Stomach (tissue), 4 donors: Measurements from ENCODE around the gene EDN1.

Experiments
- POLR2AphosphoS5 ChIP-seq, 3 donors: sonication (generic); formaldehyde crosslinking; IDR thresholded peaks; one replicate each; pipeline ENCODE4 v1.6.1; 2016; ENCODE audit warnings: antibody characterized with exemption in 3 of 3
- TF ChIP-seq, protein P1 (sequence below), 7 experiments: fragments of 450-650 bp in 4 of 7; fragments of 200-600 bp in 3 of 7; sonication (generic) in 3 of 7; IDR thresholded peaks; one replicate each; pipeline ENCODE4 v1.5.1; 2016 to 2019; ENCODE audit warnings: antibody characterized with exemption in 7 of 7, control low read depth in 2 of 7, mild to moderate bottlenecking in 1 of 7

DNA sequence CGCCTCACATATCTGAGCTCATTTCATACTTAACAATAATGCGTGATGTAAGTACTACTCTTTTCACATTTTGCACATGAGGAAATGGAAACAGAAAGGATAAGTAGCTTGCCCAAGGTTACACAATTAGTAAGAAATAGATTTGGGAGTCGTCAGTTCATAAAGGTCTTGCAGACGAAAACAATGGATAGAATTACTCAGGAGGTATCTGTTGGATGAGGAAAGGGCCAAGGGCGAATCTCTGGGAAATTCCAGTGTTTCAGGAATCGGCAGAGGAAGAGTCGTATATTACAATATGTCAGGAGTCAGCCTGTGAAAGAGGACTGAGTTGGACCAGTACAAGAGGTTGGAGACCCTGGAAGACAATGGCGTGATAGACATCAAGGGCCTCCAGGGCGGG is 12.8 kb upstream of the EDN1 start:
- TF ChIP-seq, protein P1, sequence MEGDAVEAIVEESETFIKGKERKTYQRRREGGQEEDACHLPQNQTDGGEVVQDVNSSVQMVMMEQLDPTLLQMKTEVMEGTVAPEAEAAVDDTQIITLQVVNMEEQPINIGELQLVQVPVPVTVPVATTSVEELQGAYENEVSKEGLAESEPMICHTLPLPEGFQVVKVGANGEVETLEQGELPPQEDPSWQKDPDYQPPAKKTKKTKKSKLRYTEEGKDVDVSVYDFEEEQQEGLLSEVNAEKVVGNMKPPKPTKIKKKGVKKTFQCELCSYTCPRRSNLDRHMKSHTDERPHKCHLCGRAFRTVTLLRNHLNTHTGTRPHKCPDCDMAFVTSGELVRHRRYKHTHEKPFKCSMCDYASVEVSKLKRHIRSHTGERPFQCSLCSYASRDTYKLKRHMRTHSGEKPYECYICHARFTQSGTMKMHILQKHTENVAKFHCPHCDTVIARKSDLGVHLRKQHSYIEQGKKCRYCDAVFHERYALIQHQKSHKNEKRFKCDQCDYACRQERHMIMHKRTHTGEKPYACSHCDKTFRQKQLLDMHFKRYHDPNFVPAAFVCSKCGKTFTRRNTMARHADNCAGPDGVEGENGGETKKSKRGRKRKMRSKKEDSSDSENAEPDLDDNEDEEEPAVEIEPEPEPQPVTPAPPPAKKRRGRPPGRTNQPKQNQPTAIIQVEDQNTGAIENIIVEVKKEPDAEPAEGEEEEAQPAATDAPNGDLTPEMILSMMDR (IDR thresholded peaks at IDR 0.05) = no peak
- TF ChIP-seq POLR2AphosphoS5 (IDR thresholded peaks at IDR 0.05) = no peak
